Measurements from ENCODE around the gene SENP8.

The SENP8 gene

DNA sequence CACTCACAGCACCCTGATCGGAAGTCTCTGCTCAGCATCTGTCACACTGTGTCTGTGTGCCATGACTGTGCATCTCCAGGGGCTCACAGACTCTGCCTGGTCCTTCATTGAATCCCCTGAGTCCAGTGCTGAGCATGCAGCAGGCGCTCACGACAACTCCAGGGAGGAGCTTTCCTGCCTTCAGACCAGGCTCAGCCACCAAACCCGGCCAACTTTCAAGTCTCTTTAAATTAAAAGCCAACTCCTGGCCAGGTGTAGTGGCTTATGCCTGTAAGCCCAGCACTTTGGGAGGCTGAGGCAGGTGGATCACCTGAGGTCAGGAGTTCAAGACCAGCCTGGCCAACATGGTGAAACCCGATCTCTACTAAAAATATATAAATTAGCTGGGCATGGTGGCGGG, 55.2 kb downstream of the SENP8 start:
- no peak for TF ChIP-seq CTCF (IDR thresholded peaks at IDR 0.05; ENCODE audit: poor library complexity, severe bottlenecking)
- Histone ChIP-seq H3K36me3 (ENCODE audit: low read depth) (no peaks in the 10 kb centered on the region), H3K4me1 (ENCODE audit: insufficient read depth, poor library complexity, severe bottlenecking) (peaks cover 22% of the 10 kb centered on the region), H3K4me3 (ENCODE audit: severe bottlenecking) (no peak overlapping the region), H3K27me3 (ENCODE audit: insufficient read depth, poor library complexity, severe bottlenecking) (no peaks in the 10 kb centered on the region), H3K9me3 (ENCODE audit: severe bottlenecking) (no peaks in the 10 kb centered on the region), H3K27ac (ENCODE audit: poor library complexity, severe bottlenecking) (no peak overlapping the region)
- ATAC-seq (ENCODE audit: low read depth) (no peak), DNase-seq (ENCODE audit: low spot score) (no peak)

- no peak for TF ChIP-seq CTCF (IDR thresholded peaks at IDR 0.05; ENCODE audit: poor library complexity, severe bottlenecking)
- no peak overlapping the region for H3K4me3 ChIP-seq (ENCODE audit: severe bottlenecking)
- ATAC-seq (ENCODE audit: low read depth) (no peak; the same call in 2 of the 3 replicates), DNase-seq (ENCODE audit: low spot score) (no peak)
- H3K4me1 ChIP-seq (ENCODE audit: insufficient read depth, poor library complexity, severe bottlenecking): peaks cover 16% of the 10 kb centered on the region
- H3K9me3 ChIP-seq (ENCODE audit: severe bottlenecking): no peaks in the 10 kb centered on the region
- no peak overlapping the region for H3K27ac ChIP-seq (ENCODE audit: poor library complexity, severe bottlenecking)
- no peaks in the 10 kb centered on the region for H3K36me3 ChIP-seq (ENCODE audit: low read depth)
- H3K27me3 ChIP-seq (ENCODE audit: insufficient read depth, poor library complexity, severe bottlenecking): no peaks in the 10 kb centered on the region
Observed at GRCh38 chr15:72173864-72174550, 55.8 kb downstream of the SENP8 start.

- H3K27ac ChIP-seq (ENCODE audit: poor library complexity, severe bottlenecking): no peak overlapping the region
- H3K4me3 ChIP-seq (ENCODE audit: severe bottlenecking): no peak overlapping the region
- H3K27me3 ChIP-seq (ENCODE audit: insufficient read depth, poor library complexity, severe bottlenecking): no peaks in the 10 kb centered on the region
- no peaks in the 10 kb centered on the region for H3K9me3 ChIP-seq (ENCODE audit: severe bottlenecking)
- H3K4me1 ChIP-seq (ENCODE audit: insufficient read depth, poor library complexity, severe bottlenecking): peaks cover 9% of the 10 kb centered on the region
- TF ChIP-seq CTCF (IDR thresholded peaks at IDR 0.05; ENCODE audit: poor library complexity, severe bottlenecking): no peak
- no peaks in the 10 kb centered on the region for H3K36me3 ChIP-seq (ENCODE audit: low read depth)
- DNase-seq (ENCODE audit: low spot score) (peak; percentile 66), ATAC-seq (ENCODE audit: low read depth) (peak; percentile 18)
Observed at GRCh38 chr15:72174551-72175165, 56.5 kb downstream of the SENP8 start.

DNA sequence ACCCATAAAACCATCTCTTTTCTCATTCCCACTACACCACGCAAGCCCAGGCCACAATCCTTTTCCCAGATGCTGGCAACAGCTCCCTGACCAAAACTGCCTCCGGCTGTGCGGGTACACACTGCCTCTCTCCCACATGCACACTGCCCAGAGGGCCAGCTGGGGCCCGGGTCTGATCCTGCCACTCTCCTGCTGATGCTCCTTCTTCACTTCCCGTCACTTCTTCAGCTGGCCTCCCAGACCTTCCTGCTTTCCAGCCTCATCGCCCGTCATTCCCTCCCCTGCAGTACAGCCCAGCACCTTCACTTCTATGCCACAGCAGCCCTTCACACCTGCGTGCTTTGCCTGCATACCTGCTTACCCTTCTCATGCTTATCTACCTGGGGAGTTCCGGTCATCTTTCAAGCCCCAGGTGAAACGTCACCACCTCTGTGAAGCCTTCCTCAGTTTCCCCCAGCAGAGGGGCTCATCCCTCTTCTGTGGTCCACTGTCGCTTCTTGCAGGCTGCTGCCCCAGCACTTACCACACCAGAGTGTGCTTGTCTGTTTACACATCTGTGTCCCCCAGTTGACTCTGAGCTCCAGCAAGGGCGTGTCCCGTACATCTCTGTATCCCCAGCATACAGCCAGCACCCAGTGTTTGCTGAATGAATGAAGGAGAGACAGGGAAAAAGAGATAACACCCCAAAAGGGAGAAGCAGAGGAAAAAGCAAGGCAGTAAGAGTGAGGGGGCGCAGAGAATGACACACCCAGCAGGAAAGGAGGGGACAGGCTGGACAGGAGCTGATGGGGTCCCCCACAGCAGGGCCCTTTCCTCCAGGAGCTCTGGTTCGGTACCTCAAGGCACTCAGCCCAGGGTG, 57.2 kb downstream of the SENP8 start:
- Histone ChIP-seq H3K36me3 (ENCODE audit: low read depth) (no peaks in the 10 kb centered on the region), H3K27me3 (ENCODE audit: insufficient read depth, poor library complexity, severe bottlenecking) (no peaks in the 10 kb centered on the region), H3K4me3 (ENCODE audit: severe bottlenecking) (no peak overlapping the region), H3K27ac (ENCODE audit: poor library complexity, severe bottlenecking) (no peak overlapping the region), H3K9me3 (ENCODE audit: severe bottlenecking) (no peaks in the 10 kb centered on the region), H3K4me1 (ENCODE audit: insufficient read depth, poor library complexity, severe bottlenecking) (peaks cover 7% of the 10 kb centered on the region)
- no peak for TF ChIP-seq CTCF (IDR thresholded peaks at IDR 0.05; ENCODE audit: poor library complexity, severe bottlenecking)
- DNase-seq (ENCODE audit: low spot score) (peak; percentile 64), ATAC-seq (ENCODE audit: low read depth) (peak; percentile 17; the same call in 2 of the 3 replicates)

Measured in RWPE2 (cell line).